Mammary epithelial cell (primary cell): ENCODE measurements around the gene SLC35F1.

Experiments used
- EZH2 ChIP-seq: IDR thresholded peaks from 2 replicates; pipeline ENCODE4 v1.6.1; 2012; ENCODE audit warnings: low read length, inconsistent platforms, borderline replicate concordance
- TF ChIP-seq, protein P1 (sequence below), 2 donors: IDR thresholded peaks in 1 of 2; conservative IDR thresholded peaks in 1 of 2; 2 replicates each; pipeline ENCODE4 v1.5.1; 2011 to 2012; ENCODE audit warnings: inconsistent platforms in 2 of 2, low read length in 2 of 2, mild to moderate bottlenecking in 2 of 2, control low read depth in 1 of 2, low read depth in 1 of 2; ENCODE audit not compliant: insufficient read depth in 1 of 2; ENCODE audit errors: extremely low read depth in 1 of 2

DNA sequence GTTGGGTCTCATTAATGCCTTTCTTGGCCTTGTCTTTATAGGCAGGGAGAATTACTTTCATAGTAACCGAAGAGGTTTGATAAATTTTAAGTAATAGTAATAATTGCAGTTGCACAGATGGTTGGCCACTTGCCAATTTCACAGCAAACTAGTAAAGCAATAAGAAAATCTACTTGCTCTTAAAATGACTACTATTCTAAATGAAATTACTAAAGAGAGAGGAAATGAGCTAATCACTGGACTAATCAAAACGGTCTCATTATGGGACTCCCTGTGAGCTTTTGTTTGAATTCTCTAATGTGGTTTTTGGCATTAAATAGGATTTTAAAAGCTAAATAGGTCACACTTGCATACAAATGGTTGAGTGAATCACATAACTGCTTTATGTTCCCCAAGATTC lies 413.6 kb downstream of the SLC35F1 start:
- TF ChIP-seq, protein P1, sequence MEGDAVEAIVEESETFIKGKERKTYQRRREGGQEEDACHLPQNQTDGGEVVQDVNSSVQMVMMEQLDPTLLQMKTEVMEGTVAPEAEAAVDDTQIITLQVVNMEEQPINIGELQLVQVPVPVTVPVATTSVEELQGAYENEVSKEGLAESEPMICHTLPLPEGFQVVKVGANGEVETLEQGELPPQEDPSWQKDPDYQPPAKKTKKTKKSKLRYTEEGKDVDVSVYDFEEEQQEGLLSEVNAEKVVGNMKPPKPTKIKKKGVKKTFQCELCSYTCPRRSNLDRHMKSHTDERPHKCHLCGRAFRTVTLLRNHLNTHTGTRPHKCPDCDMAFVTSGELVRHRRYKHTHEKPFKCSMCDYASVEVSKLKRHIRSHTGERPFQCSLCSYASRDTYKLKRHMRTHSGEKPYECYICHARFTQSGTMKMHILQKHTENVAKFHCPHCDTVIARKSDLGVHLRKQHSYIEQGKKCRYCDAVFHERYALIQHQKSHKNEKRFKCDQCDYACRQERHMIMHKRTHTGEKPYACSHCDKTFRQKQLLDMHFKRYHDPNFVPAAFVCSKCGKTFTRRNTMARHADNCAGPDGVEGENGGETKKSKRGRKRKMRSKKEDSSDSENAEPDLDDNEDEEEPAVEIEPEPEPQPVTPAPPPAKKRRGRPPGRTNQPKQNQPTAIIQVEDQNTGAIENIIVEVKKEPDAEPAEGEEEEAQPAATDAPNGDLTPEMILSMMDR (conservative IDR thresholded peaks at IDR 0.05 in 1 of 2, IDR thresholded peaks at IDR 0.05 in 1 of 2; ENCODE audit: extremely low read depth in 1 of 2, insufficient read depth in 1 of 2, low read depth in 1 of 2, low read length in 2 of 2) = no peak
- TF ChIP-seq EZH2 = no peak
